ENCODE data around the gene GCC1.
A peak's percentile ranks its signal among the peaks of the same experiment; 100 is the strongest.

The GCC1 gene

DNA sequence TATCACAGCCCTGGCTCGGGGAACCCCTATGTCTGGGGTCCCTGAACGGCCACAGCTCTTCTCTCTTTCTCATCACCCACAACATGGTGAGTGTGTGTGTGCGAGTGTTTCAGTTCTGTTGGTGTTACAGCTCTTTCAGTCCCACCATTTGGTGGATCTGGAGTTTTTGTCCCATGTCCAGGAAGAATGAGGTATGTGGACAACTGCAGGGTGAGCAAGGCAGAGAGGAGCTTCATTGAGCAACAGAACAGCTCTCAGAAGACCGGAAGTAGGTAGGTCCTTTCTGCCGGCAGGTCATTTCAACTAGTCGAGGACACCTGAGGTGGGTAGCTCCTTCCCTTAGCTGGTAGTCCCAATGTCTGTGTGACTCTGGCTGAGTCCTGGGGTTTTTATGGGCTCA, 23.1 kb upstream of the GCC1 start:
- Histone ChIP-seq H3K79me2 (ENCODE audit: insufficient read depth, low read length) (no peaks in the 10 kb centered on the region), H2AFZ (ENCODE audit: low read length) (no peak overlapping the region), H3K9ac (ENCODE audit: low read depth, low read length, poor library complexity, severe bottlenecking) (no peak overlapping the region), H3K4me2 (ENCODE audit: low read depth, low read length, poor library complexity, severe bottlenecking) (no peak overlapping the region), H3F3A (ENCODE audit: low read depth) (no peaks in the 10 kb centered on the region), H3K4me3 (ENCODE audit: low read length, poor library complexity, severe bottlenecking) (no peak overlapping the region), H3K9me3 (ENCODE audit: insufficient read depth, low read depth, low read length) (peaks cover 2% of the 10 kb centered on the region; the same call in 1 of the 2 replicates), H3K27me3 (ENCODE audit: insufficient read depth, low read length, poor library complexity, severe bottlenecking) (no peaks in the 10 kb centered on the region), H3K4me1 (ENCODE audit: insufficient read depth, low read length, poor library complexity, severe bottlenecking) (no peaks in the 10 kb centered on the region), H3K36me3 (ENCODE audit: insufficient read depth, low read length) (no peaks in the 10 kb centered on the region), H4K20me1 (ENCODE audit: insufficient read depth, low read length, poor library complexity, severe bottlenecking) (no peaks in the 10 kb centered on the region), H3K9me2 (replicated peaks; ENCODE audit: low read depth, low read length) (no peaks in the 10 kb centered on the region)
- TF ChIP-seq CTCF (conservative IDR thresholded peaks at IDR 0.05; ENCODE audit: low read length) = no peak
- TF ChIP-seq EZH2phosphoT487 (IDR thresholded peaks at IDR 0.05; ENCODE audit: borderline replicate concordance) = no peak

DNA sequence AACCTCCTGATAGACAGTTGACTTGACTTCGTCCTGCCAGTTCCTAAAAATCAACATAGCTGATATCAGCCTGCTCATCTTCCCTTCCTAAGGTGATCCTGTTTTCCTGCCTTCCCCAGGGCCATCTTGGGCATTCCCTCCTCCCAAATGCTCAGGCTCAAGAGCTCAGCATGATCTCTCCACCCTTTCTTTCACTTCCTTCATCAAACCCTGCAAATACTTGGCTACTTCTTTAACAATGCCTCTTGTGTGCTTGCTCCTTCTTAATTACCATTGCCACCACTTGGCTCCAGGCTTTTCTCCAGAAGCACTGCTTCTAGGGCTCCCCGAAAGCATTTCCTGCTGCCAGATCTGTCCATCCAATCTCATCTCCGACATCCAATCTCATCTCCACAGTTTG, 15.5 kb upstream of the GCC1 start:
- Histone ChIP-seq H3K79me2 (ENCODE audit: insufficient read depth, low read length) (no peaks in the 10 kb centered on the region), H3K4me2 (ENCODE audit: low read depth, low read length, poor library complexity, severe bottlenecking) (no peak overlapping the region), H3F3A (ENCODE audit: low read depth) (no peaks in the 10 kb centered on the region), H3K36me3 (ENCODE audit: insufficient read depth, low read length) (no peaks in the 10 kb centered on the region), H3K9ac (ENCODE audit: low read depth, low read length, poor library complexity, severe bottlenecking) (no peak overlapping the region), H3K4me3 (ENCODE audit: low read length, poor library complexity, severe bottlenecking) (no peak overlapping the region), H2AFZ (ENCODE audit: low read length) (no peak overlapping the region), H3K9me3 (ENCODE audit: insufficient read depth, low read depth, low read length) (no peaks in the 10 kb centered on the region), H3K27me3 (ENCODE audit: insufficient read depth, low read length, poor library complexity, severe bottlenecking) (no peaks in the 10 kb centered on the region), H4K20me1 (ENCODE audit: insufficient read depth, low read length, poor library complexity, severe bottlenecking) (no peaks in the 10 kb centered on the region), H3K9me2 (replicated peaks; ENCODE audit: low read depth, low read length) (no peaks in the 10 kb centered on the region), H3K4me1 (ENCODE audit: insufficient read depth, low read length, poor library complexity, severe bottlenecking) (no peaks in the 10 kb centered on the region)
- no peak for TF ChIP-seq EZH2phosphoT487 (IDR thresholded peaks at IDR 0.05; ENCODE audit: borderline replicate concordance)
- no peak for TF ChIP-seq CTCF (conservative IDR thresholded peaks at IDR 0.05; ENCODE audit: low read length)

- Histone ChIP-seq H3K4me3 (ENCODE audit: low read length, poor library complexity, severe bottlenecking) (no peak overlapping the region), H3F3A (ENCODE audit: low read depth) (no peaks in the 10 kb centered on the region), H3K36me3 (ENCODE audit: insufficient read depth, low read length) (no peaks in the 10 kb centered on the region)
These were observed 12.9 kb upstream of the GCC1 start for GRCh38 chr7:127598318-127598717.

More at GRCh38 chr7:127598318-127598717, 12.9 kb upstream of the GCC1 start:
- no peaks in the 10 kb centered on the region for H3K4me1 ChIP-seq (ENCODE audit: insufficient read depth, low read length, poor library complexity, severe bottlenecking)
- H3K9me2 ChIP-seq (replicated peaks; ENCODE audit: low read depth, low read length) = no peaks in the 10 kb centered on the region
- TF ChIP-seq CTCF (conservative IDR thresholded peaks at IDR 0.05; ENCODE audit: low read length) (peak; percentile 51), EZH2phosphoT487 (IDR thresholded peaks at IDR 0.05; ENCODE audit: borderline replicate concordance) (no peak)
- no peak overlapping the region for H3K4me2 ChIP-seq (ENCODE audit: low read depth, low read length, poor library complexity, severe bottlenecking)
- H4K20me1 ChIP-seq (ENCODE audit: insufficient read depth, low read length, poor library complexity, severe bottlenecking) = no peaks in the 10 kb centered on the region
- no peak overlapping the region for H2AFZ ChIP-seq (ENCODE audit: low read length)
- no peak overlapping the region for H3K9ac ChIP-seq (ENCODE audit: low read depth, low read length, poor library complexity, severe bottlenecking)
- H3K79me2 ChIP-seq (ENCODE audit: insufficient read depth, low read length) = no peaks in the 10 kb centered on the region
- H3K27me3 ChIP-seq (ENCODE audit: insufficient read depth, low read length, poor library complexity, severe bottlenecking) = no peaks in the 10 kb centered on the region
- no peaks in the 10 kb centered on the region for H3K9me3 ChIP-seq (ENCODE audit: insufficient read depth, low read depth, low read length)
